ENCODE data around the gene ARPC1B. TPM values are rescaled to one million over a fixed set of nuclear protein-coding genes. Genes with fewer than 3 reads are reported as not detected.

Gene ARPC1B
- total and polyA plus RNA-seq, 4 experiments from 2014 or later: 188 to 906 (median 527) TPM

DNA sequence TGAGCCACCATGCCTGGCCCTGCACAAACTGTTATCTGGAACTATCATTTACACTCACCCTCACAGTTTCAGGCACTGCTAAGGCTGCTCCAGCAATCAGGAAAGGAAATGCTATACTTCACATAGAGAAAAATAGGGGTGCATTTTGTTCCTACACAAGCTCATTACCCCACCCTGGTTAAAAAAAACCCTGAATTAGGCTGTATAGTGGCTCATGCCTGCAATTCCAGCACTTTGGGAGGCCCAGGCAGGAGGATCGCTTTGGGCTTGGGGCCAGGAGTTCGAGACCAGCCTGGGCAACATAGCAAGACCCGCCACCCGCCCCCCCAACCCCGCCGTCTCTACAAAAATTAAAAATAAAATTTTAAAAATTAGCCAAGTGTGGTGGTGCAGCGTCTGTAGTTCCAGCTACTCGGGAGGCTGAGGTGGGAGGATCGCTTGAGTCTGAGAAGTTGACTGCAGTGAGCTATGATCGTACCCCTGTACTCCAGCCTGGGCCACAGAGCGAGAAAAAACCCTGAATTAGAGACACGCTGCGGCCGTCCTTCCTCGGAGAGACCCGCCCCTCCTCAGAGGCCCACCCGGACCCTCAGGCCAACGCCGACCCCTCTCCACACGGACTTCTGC, 63.5 kb downstream of the ARPC1B start:
- peaks cover 17% of the 10 kb centered on the region for H3K4me1 ChIP-seq (ENCODE audit: insufficient read depth, low read length)
- H3K27me3 ChIP-seq (ENCODE audit: insufficient read depth, low read length): no peaks in the 10 kb centered on the region
- H3K36me3 Mint-ChIP-seq: peaks cover 0 to 29% of the 10 kb centered on the region in 2 donors
- no peaks in the 10 kb centered on the region for H3K9me3 ChIP-seq (ENCODE audit: control insufficient read depth in 1 of 2, low read length in 2 of 2)
- CTCF ChIA-PET (ENCODE audit: partially characterized antibody): interaction anchor here (0.8 to 1.5 kb wide), 3 partner anchors 24 to 29 kb away, joined by 4 to 6 read pairs (median 5); partner anchors contain the start of genes ATP5MF, BUD31 and PDAP1
- peaks cover 12 to 36% (median 28%) of the 10 kb centered on the region in 4 donors for H3K4me1 Mint-ChIP-seq
- DNase-seq: no peak
- H3K9me3 Mint-ChIP-seq: no peaks in the 10 kb centered on the region
- peak overlapping the region; percentile 94 to 98 (median 96) for H3K4me3 Mint-ChIP-seq
- peak overlapping the region; percentile 61 to 77 for H3K4me3 ChIP-seq (ENCODE audit: low read length in 2 of 2)
- H3K27ac Mint-ChIP-seq: peak overlapping the region; percentile 90 to 96 (median 94)
- peaks cover 4% of the 10 kb centered on the region for H3K36me3 ChIP-seq (ENCODE audit: insufficient read depth, low read length)
- intact Hi-C loops (cut with micrococcal nuclease): loop anchor here (1.0 to 2.0 kb wide), 4 partner anchors 29 to 66 kb away; partner anchors contain the start of genes ARPC1B, ZKSCAN5 and ZNF789
- no peaks in the 10 kb centered on the region for H3K27me3 Mint-ChIP-seq
- POLR2A ChIA-PET (ENCODE audit: partially characterized antibody): interaction anchor here (0.7 to 3.1 kb wide), 10 partner anchors 8 to 121 kb away, joined by 3 to 25 read pairs (median 4); partner anchors contain the start of genes ATP5MF, BUD31, PDAP1 and ZKSCAN5
- peak overlapping the region; percentile 61 for H3K27ac ChIP-seq (ENCODE audit: low read depth, low read length)

- H3K4me1 Mint-ChIP-seq: peaks cover 15 to 40% (median 30%) of the 10 kb centered on the region in 4 donors
- Histone ChIP-seq H3K27ac (ENCODE audit: low read depth, low read length) (peak within 1 kb of the TSS; percentile 61), H3K9me3 (ENCODE audit: control insufficient read depth in 1 of 2, low read length in 2 of 2) (no peaks in the 10 kb centered on the region), H3K4me3 (ENCODE audit: low read length in 2 of 2) (peak within 1 kb of the TSS; percentile 77 to 93), H3K27me3 (ENCODE audit: insufficient read depth, low read length) (no peaks in the 10 kb centered on the region), H3K36me3 (ENCODE audit: insufficient read depth, low read length) (no peaks in the 10 kb centered on the region), H3K4me1 (ENCODE audit: insufficient read depth, low read length) (peaks cover 17% of the 10 kb centered on the region)
- no peaks in the 10 kb centered on the region for H3K9me3 Mint-ChIP-seq
- POLR2A ChIA-PET (ENCODE audit: partially characterized antibody): interaction anchor here (0.7 to 3.1 kb wide), 14 partner anchors 9 to 120 kb away, joined by 3 to 25 read pairs (median 4); partner anchors contain the start of genes ATP5MF, BUD31, PDAP1 and ZKSCAN5
- H3K4me3 Mint-ChIP-seq: peak within 1 kb of the TSS; percentile 95 to 98 (median 97)
- peak; percentile 84 to 87 (median 84) for DNase-seq
- peaks cover 0 to 26% of the 10 kb centered on the region in 2 donors for H3K36me3 Mint-ChIP-seq
- intact Hi-C loops (cut with micrococcal nuclease): loop anchor here (1.0 to 2.0 kb wide), 4 partner anchors 30 to 65 kb away; partner anchors contain the start of genes ARPC1B, ZKSCAN5 and ZNF789
- CTCF ChIA-PET (ENCODE audit: partially characterized antibody): interaction anchor here (0.8 to 1.5 kb wide), 3 partner anchors 25 to 30 kb away, joined by 4 to 6 read pairs (median 5); partner anchors contain the start of genes ATP5MF, BUD31 and PDAP1
- H3K27me3 Mint-ChIP-seq: no peaks in the 10 kb centered on the region
- H3K27ac Mint-ChIP-seq: peak within 1 kb of the TSS; percentile 91 to 96 (median 95)
Observed at GRCh38 chr7:99438573-99439480, 64.3 kb downstream of the ARPC1B start, which contains the start of the genes CPSF4 and PTCD1. Gene CPSF4, plus strand, starts transcription at chr7:99438943. Its CDS starts 140 bp downstream, at chr7:99439083. Gene PTCD1, minus strand, starts transcription at chr7:99438798. Its CDS starts 3,556 bp downstream, at chr7:99435242.

DNA sequence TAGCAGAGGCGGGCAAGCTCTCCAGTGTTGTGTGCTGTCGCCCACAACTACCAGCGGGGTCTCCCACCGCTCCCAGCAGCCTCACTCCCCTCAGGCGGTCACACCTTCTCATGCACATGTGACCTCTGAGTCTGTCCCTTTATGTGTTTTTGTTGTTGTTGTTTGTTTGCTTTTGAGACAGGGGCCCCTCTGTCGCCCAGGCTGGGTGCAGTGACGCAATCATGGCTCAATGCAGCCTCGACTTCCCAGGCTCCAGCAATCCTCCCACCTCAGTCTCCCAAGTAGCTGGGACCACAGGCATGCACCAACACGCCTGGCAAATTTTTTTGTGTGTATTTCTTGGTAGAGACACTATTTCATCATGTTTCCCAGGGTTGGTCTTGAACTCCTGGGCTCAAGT, 65.7 kb downstream of the ARPC1B start:
- Histone ChIP-seq H3K9me3 (ENCODE audit: control insufficient read depth in 1 of 2, low read length in 2 of 2) (no peaks in the 10 kb centered on the region), H3K4me3 (ENCODE audit: low read length in 2 of 2) (peak overlapping the region in 1 of 2 donors; percentile 77), H3K27me3 (ENCODE audit: insufficient read depth, low read length) (no peaks in the 10 kb centered on the region), H3K36me3 (ENCODE audit: insufficient read depth, low read length) (peaks cover 9% of the 10 kb centered on the region), H3K4me1 (ENCODE audit: insufficient read depth, low read length) (peaks cover 17% of the 10 kb centered on the region), H3K27ac (ENCODE audit: low read depth, low read length) (no peak overlapping the region)
- ChIA-PET CTCF (ENCODE audit: partially characterized antibody) (no interaction called here), POLR2A (ENCODE audit: partially characterized antibody) (interaction anchor here (1.0 to 3.1 kb wide), 3 partner anchors 10 to 60 kb away, joined by 3 to 25 read pairs (median 3); partner anchors contain the start of genes BUD31, PDAP1 and ZNF394)
- Mint-ChIP-seq H3K4me3 (peak overlapping the region; percentile 95 to 98 (median 97)), H3K27ac (peak overlapping the region in 6 of 7 donors; percentile 22 to 95 (median 92)), H3K4me1 (peaks cover 17 to 40% (median 30%) of the 10 kb centered on the region in 4 donors), H3K36me3 (peaks cover 3 to 25% of the 10 kb centered on the region in 2 donors), H3K9me3 (no peaks in the 10 kb centered on the region), H3K27me3 (no peaks in the 10 kb centered on the region)
- DNase-seq: no peak
- intact Hi-C loops (cut with micrococcal nuclease): no loop called here

Other genes starting within 250 kb of the ARPC1B start
- 10 to 100 TPM; 21.4 to 23.2 TPM for gene SMURF1, start 230.6 kb upstream of the ARPC1B start, total RNA-seq
- 1 to 10 TPM in 1 of 2 donors, under 1 TPM in 1; 0.88 to 4.3 TPM for gene SMURF1, start 230.6 kb upstream of the ARPC1B start, polyA plus RNA-seq
- not detected for gene KPNA7, start 166.6 kb upstream of the ARPC1B start, total RNA-seq
- gene KPNA7, start 166.6 kb upstream of the ARPC1B start, polyA plus RNA-seq: not detected
- gene MYH16, start 101.9 kb upstream of the ARPC1B start, total RNA-seq: not detected
- gene MYH16, start 101.9 kb upstream of the ARPC1B start, polyA plus RNA-seq: not detected
- 10 to 100 TPM; 46.2 to 51.5 TPM for gene ARPC1A, start 48.8 kb upstream of the ARPC1B start, total RNA-seq
- 10 to 100 TPM; 49.1 to 64.2 TPM for gene ARPC1A, start 48.8 kb upstream of the ARPC1B start, polyA plus RNA-seq
- gene PDAP1, start 33.9 kb downstream of the ARPC1B start, total RNA-seq: 10 to 100 TPM; 66.0 to 67.0 TPM
- gene PDAP1, start 33.9 kb downstream of the ARPC1B start, polyA plus RNA-seq: 10 to 100 TPM; 21.5 to 27.7 TPM
- gene BUD31, start 34.2 kb downstream of the ARPC1B start, total RNA-seq: 10 to 100 TPM; 60.0 to 61.3 TPM
- gene BUD31, start 34.2 kb downstream of the ARPC1B start, polyA plus RNA-seq: 100 to 1,000 TPM; 163 to 175 TPM
- gene PTCD1, start 64.1 kb downstream of the ARPC1B start, total RNA-seq: 1 to 10 TPM; 7.4 to 7.7 TPM
- 1 to 10 TPM in 1 of 2 donors, under 1 TPM in 1; 1.00 to 4.0 TPM for gene PTCD1, start 64.1 kb downstream of the ARPC1B start, polyA plus RNA-seq
- 10 to 100 TPM; 49.2 to 54.7 TPM for gene CPSF4, start 64.2 kb downstream of the ARPC1B start, total RNA-seq
- 10 to 100 TPM; 21.9 to 26.8 TPM for gene CPSF4, start 64.2 kb downstream of the ARPC1B start, polyA plus RNA-seq
- gene ATP5MF, start 91.4 kb downstream of the ARPC1B start, total RNA-seq: 100 to 1,000 TPM; 155 to 160 TPM
- gene ATP5MF, start 91.4 kb downstream of the ARPC1B start, polyA plus RNA-seq: 100 to 1,000 TPM; 371 to 438 TPM
- gene ZNF789, start 98.2 kb downstream of the ARPC1B start, total RNA-seq: 10 to 100 TPM; 20.8 to 21.2 TPM
- gene ZNF789, start 98.2 kb downstream of the ARPC1B start, polyA plus RNA-seq: 1 to 10 TPM; 7.6 to 8.2 TPM
- 10 to 100 TPM; 85.7 to 88.6 TPM for gene ZNF394, start 125.6 kb downstream of the ARPC1B start, total RNA-seq
- 10 to 100 TPM; 64.5 to 85.6 TPM for gene ZNF394, start 125.6 kb downstream of the ARPC1B start, polyA plus RNA-seq
- 1 to 10 TPM; 8.8 to 9.3 TPM for gene ZKSCAN5, start 129.9 kb downstream of the ARPC1B start, total RNA-seq
- 1 to 10 TPM; 2.5 to 7.0 TPM for gene ZKSCAN5, start 129.9 kb downstream of the ARPC1B start, polyA plus RNA-seq
- gene FAM200A, start 177.4 kb downstream of the ARPC1B start, total RNA-seq: 10 to 100 TPM; 12.9 to 13.0 TPM
- gene FAM200A, start 177.4 kb downstream of the ARPC1B start, polyA plus RNA-seq: 1 to 10 TPM; 1.6 to 5.9 TPM
- gene ZNF655, start 183.9 kb downstream of the ARPC1B start, total RNA-seq: 100 to 1,000 TPM; 137 to 150 TPM
- 10 to 100 TPM; 66.8 to 74.0 TPM for gene ZNF655, start 183.9 kb downstream of the ARPC1B start, polyA plus RNA-seq
- 1 to 10 TPM; 1.0 to 1.1 TPM for gene TMEM225B, start 223.5 kb downstream of the ARPC1B start, total RNA-seq
- gene TMEM225B, start 223.5 kb downstream of the ARPC1B start, polyA plus RNA-seq: under 1 TPM; 0.61 to 0.98 TPM
- 10 to 100 TPM; 40.4 to 43.1 TPM for gene ZSCAN25, start 242.2 kb downstream of the ARPC1B start, total RNA-seq
- gene ZSCAN25, start 242.2 kb downstream of the ARPC1B start, polyA plus RNA-seq: 10 to 100 TPM; 10.2 to 18.3 TPM